HL-60 (cell line): ENCODE results near the gene BLVRA.

Source experiments
- DNase-seq, 2 experiments: peaks; one replicate each; pipeline ENCODE4 v3.0.0-alpha.2; 2010 to 2020; ENCODE audit warnings: low read depth in 1 of 2, low spot score in 1 of 2
- H3K27ac ChIP-seq: fragments of 250-450 bp; sonication (Bioruptor Pico); replicated peaks from 2 replicates; pipeline ENCODE4 v1.5.1; 2020; ENCODE audit warnings: mild to moderate bottlenecking, moderate library complexity
- H3K27me3 ChIP-seq: fragments of 250-450 bp; sonication (Bioruptor Pico); 2 replicates; pipeline ENCODE4 v1.5.1; 2021; ENCODE audit warnings: mild to moderate bottlenecking, moderate library complexity; ENCODE audit not compliant: insufficient read depth, poor library complexity, severe bottlenecking
- H3K4me3 ChIP-seq: replicated peaks from 2 replicates; pipeline ENCODE4 v1.5.1; 2011; ENCODE audit warnings: mild to moderate bottlenecking, control low read depth, low read length; ENCODE audit not compliant: insufficient read depth
- GABPA ChIP-seq: IDR thresholded peaks from 2 replicates; pipeline ENCODE4 v1.6.1; 2012; ENCODE audit warnings: low read depth
- POLR2AphosphoS5 ChIP-seq: IDR thresholded peaks from 2 replicates; pipeline ENCODE4 v1.6.1; 2012; ENCODE audit warnings: low read depth
- SPI1 ChIP-seq: IDR thresholded peaks from 2 replicates; pipeline ENCODE4 v1.6.1; 2012; ENCODE audit warnings: low read depth, mild to moderate bottlenecking, borderline replicate concordance
- TF ChIP-seq, protein P1 (sequence below): IDR thresholded peaks from one replicate; pipeline ENCODE4 v1.5.1; 2011; ENCODE audit warnings: low read length, control low read depth, inconsistent platforms; ENCODE audit not compliant: insufficient read depth
- TF ChIP-seq, protein P2 (sequence below): IDR thresholded peaks from 2 replicates; pipeline ENCODE4 v1.6.1; 2012; ENCODE audit warnings: low read depth; ENCODE audit not compliant: insufficient replicate concordance

BLVRA gene

DNA sequence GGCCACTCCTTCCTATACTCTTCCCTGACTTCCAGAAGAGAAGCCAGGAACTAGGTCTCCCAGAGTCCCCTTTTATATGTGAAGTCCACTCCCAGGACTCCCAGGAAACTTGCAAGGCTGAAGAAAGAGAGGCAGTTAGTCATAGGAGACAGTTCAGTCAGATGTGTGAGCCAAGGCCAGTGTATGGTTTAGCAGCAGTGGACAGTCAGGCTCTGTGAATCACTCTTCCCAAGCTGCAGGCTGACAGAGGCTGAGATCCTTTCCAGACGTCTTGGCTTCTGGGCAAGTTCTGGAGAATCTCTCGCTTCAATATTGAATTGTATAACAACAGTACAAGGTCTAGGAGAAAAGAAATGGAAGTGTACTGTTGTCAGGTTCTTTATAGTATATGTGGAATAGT, 26.9 kb downstream of the BLVRA start:
- H3K27me3 ChIP-seq, result no peaks in the 10 kb centered on the region
- no peak overlapping the region for H3K4me3 ChIP-seq
- TF ChIP-seq POLR2AphosphoS5, result no peak
- TF ChIP-seq, protein P1, sequence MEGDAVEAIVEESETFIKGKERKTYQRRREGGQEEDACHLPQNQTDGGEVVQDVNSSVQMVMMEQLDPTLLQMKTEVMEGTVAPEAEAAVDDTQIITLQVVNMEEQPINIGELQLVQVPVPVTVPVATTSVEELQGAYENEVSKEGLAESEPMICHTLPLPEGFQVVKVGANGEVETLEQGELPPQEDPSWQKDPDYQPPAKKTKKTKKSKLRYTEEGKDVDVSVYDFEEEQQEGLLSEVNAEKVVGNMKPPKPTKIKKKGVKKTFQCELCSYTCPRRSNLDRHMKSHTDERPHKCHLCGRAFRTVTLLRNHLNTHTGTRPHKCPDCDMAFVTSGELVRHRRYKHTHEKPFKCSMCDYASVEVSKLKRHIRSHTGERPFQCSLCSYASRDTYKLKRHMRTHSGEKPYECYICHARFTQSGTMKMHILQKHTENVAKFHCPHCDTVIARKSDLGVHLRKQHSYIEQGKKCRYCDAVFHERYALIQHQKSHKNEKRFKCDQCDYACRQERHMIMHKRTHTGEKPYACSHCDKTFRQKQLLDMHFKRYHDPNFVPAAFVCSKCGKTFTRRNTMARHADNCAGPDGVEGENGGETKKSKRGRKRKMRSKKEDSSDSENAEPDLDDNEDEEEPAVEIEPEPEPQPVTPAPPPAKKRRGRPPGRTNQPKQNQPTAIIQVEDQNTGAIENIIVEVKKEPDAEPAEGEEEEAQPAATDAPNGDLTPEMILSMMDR, result no peak
- no peak for TF ChIP-seq GABPA
- TF ChIP-seq, protein P2, sequence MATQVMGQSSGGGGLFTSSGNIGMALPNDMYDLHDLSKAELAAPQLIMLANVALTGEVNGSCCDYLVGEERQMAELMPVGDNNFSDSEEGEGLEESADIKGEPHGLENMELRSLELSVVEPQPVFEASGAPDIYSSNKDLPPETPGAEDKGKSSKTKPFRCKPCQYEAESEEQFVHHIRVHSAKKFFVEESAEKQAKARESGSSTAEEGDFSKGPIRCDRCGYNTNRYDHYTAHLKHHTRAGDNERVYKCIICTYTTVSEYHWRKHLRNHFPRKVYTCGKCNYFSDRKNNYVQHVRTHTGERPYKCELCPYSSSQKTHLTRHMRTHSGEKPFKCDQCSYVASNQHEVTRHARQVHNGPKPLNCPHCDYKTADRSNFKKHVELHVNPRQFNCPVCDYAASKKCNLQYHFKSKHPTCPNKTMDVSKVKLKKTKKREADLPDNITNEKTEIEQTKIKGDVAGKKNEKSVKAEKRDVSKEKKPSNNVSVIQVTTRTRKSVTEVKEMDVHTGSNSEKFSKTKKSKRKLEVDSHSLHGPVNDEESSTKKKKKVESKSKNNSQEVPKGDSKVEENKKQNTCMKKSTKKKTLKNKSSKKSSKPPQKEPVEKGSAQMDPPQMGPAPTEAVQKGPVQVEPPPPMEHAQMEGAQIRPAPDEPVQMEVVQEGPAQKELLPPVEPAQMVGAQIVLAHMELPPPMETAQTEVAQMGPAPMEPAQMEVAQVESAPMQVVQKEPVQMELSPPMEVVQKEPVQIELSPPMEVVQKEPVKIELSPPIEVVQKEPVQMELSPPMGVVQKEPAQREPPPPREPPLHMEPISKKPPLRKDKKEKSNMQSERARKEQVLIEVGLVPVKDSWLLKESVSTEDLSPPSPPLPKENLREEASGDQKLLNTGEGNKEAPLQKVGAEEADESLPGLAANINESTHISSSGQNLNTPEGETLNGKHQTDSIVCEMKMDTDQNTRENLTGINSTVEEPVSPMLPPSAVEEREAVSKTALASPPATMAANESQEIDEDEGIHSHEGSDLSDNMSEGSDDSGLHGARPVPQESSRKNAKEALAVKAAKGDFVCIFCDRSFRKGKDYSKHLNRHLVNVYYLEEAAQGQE, result no peak
- TF ChIP-seq SPI1, result no peak
- no peak for DNase-seq
- no peak overlapping the region for H3K27ac ChIP-seq

DNA sequence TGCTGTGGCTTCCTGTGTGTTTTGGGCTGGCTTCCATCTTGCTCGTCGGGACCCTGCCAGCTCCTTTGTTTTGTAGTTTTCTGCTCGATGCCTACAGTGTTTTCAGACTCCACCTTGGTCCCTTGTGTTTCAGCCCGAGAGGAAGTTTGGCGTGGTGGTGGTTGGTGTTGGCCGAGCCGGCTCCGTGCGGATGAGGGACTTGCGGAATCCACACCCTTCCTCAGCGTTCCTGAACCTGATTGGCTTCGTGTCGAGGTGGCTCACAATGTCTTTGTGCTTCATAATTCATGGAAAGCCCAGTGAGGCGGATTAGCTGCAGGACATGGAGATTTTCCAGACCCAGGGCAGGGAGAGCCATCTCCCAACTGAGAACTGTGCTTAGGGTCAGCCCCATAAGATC, 29.3 kb downstream of the BLVRA start:
- Histone ChIP-seq H3K27me3 (no peaks in the 10 kb centered on the region), H3K4me3 (no peak overlapping the region), H3K27ac (no peak overlapping the region)
- no peak for DNase-seq
- TF ChIP-seq, protein P2, result no peak
- TF ChIP-seq SPI1 (no peak), POLR2AphosphoS5 (no peak), GABPA (no peak)
- TF ChIP-seq, protein P1, result no peak

DNA sequence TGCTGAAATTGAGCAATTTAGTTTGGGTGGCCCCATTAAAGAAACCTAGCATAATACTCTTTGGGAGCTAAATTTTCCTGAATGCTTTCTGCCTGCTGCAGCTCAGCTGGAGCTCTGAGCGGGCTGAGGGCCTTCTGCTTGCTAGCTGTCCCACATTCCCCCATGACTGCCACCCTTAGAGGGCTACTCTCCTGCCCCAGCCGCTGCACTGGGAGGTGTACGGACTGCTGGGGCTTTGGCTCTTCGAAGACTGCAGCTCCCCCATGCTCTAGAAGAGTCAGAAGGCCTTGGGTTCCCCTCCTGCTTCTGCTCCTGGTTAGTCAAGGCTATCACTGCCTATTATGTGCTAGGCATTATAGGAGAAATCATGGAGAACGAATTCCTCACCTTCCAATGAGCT, 31.5 kb downstream of the BLVRA start:
- Histone ChIP-seq H3K27ac (no peak overlapping the region), H3K4me3 (no peak overlapping the region), H3K27me3 (no peaks in the 10 kb centered on the region)
- TF ChIP-seq SPI1, result no peak
- TF ChIP-seq, protein P2, result no peak
- TF ChIP-seq, protein P1, result no peak
- no peak for TF ChIP-seq GABPA
- TF ChIP-seq POLR2AphosphoS5, result no peak
- no peak for DNase-seq
